ENCODE measurements around the gene TNNC2.
"Not testable (repeated sequence)": the region's sequence is repeated elsewhere in the genome, so short reads cannot be mapped to it uniquely, and the experiment has no call there.

TNNC2 gene

DNA sequence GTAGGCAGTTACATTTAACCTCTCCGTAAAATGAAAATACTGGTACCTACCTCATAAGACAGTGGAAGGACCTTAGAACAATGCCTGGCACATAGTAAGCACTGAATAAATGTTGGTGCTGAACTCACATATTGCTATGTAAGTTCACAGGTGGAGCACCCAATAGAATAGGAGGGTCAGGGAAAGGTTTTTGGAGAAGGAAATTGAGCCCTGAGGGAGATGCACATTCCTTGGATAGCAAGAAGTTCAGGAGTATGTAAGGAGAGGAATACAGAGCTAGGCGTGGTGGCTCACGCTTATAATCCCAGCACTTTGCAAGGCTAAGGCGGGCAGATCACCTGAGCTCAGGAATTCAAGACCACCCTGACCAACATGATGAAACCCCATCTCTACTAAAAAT is 7.6 kb downstream of the TNNC2 start:
- DNase-seq = no peak

DNA sequence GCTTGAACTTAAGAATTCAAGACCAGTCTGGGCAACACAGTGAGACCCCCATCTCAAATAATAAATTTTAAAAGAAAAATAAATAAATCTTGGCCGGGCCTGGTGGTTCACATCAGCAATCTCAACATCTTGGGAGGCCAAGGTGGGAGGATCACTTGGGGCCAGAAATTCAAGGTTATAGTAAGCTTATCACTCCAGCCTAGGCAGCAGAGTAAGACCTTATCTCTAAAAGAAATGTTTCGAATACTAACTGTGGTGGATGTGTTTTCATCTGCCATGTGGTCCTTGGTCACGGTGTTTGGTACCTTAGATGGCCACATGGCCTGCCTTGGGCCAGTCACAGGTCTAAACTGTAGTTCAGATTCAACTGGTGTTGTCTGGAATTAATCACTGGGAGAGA is 8.9 kb downstream of the TNNC2 start:
- no peak for DNase-seq

DNA sequence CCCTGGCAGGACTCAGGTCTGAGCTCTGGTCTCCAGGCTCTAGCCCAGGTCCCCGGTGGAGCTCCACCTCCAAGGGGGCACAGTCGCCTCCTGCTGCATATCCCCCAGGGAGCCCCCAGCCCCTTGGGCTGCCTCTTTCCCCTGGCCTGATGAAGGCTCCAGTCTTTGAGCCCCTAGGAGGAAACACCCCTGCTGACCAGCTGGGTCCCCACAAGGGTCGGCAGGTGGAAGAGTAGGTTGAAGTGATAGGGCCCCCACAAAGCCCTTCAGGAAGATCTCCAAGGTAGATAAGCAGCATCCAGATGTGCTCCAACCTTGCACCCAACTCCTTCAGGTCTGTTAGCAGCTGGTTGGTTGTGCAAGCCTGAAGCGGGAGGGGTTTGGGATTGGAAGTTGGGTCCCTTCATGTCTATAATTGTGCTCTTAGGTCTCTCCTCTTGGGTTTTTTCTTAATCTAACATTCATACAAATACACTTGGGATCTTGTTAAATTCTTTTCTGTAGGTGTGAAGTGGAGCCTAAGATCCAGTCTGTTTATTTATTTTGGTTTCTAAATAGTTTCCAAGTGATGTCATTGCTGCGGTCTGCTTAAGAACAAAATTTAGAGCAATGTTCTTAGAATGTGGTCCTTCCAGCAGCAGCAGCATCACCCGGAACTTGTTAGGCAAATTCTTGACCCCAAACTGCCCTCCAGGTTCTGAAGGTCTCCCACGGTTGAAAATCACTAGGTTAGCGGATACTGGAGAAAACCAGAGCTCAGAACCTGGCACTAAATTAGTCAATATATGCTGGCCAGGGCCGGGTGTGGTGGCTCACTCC is 9.5 kb downstream of the TNNC2 start:
- no peak for DNase-seq

DNA sequence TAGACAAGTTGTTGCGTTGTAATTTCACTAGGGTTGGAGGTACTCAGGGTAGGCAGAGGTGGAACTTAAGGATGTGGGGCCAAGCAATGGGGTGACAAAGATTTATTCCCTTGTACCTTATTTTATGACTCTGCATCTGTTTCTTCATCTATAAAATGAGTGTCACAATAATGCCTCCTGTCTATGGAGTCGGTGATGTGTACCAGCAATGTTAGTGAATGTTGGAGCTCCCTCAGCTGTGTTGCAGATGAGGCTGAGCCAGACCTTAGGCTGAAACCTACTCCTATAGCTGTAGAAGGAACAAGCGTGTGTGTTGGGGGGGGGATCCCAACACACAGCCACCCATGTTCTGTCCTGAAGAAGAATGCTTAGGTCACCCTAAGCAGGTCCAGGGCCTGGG is 10.2 kb downstream of the TNNC2 start:
- no peak for DNase-seq

DNA sequence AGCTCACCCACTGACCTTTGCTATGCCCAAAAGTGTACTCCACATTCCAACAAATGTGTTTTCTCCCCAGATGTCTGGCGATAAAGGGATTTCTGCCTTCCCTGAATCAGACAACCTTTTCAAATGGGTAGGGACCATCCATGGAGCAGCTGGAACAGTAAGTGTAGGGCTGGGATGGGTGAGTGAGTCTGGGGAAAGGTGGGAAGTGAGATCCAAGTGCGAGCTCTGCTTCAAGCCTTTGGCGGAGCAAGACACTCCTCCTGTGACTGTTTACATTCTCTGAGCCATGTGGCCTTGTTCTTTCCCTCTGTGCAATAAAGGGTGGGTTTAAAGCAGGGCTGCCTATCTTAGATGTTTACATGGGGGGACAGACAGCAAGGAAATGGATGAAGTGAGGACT is 12.8 kb downstream of the TNNC2 start:
- no peak for DNase-seq

DNA sequence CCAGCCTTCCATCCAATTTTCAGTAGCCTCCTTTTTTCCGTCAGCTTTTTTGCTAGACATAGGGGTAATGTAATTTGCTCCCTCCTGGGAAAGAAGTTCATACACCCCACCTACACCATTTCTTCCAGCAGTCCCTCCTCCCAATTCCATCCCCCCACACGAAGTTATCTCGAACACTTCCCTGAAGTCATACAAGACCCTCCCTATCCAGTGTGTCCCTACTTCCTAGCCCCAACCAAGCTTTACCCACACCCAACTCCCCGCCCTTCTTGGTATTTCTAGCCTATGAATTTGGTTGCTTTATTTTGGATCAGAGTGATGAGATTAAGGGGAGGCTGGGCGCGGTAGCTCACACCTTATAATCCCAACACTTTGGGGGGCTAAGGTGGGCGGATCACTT is 13.6 kb downstream of the TNNC2 start:
- no peak for DNase-seq

DNA sequence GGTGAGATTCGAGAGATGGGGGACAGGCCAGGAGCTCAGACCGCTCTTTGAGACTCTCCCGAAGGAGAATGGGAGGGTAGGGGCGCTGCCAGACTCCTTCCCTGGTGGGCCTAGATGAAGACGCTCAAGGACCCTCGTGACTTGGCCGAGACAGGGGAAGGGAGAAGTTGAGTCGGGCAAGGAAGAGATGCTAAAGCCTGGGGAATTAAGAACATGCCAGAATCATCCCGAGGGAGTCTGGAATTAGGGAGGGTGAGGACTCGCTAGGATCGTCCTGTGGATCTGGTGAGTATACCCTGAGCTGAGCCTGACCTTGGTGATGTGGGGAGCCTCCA is 14.1 kb downstream of the TNNC2 start:
- no peak for DNase-seq

DNA sequence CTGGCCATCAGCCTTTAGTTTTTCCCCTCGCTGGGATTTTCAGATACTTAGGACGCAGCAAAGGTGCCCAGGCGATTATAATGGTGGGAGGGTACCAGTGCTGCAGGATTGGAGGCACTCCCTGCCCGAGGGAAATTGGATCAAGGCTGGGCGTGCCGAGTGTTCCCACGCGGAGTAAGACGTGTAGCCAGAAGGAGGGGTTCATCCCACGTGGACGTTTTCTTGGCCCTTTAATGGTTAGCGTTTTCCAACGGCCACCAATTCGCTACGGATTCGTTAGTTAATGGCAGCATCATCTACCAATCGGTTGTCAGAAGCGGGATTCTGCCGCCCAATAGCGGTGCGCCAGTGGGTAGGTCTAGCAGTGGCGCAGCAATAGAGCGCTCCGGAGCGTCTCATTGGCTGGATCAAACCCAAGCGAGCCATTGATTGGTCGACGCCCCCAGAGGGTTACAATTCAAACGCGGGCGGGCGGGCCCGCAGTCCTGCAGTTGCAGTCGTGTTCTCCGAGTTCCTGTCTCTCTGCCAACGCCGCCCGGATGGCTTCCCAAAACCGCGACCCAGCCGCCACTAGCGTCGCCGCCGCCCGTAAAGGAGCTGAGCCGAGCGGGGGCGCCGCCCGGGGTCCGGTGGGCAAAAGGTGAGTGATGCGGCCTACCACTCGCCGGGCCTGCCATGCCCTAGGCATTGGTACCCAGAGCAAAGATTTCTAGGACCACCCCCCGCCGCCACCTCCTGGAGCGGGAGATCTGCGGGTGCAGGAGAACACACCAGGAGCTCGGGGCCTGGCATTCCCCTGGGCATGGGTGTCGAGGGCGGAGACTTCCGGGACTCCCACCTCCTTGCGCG is 14.7 kb downstream of the TNNC2 start, which contains the start of gene UBE2C:
Gene UBE2C (plus strand): TSS at position 488 of the 849 bp plus-strand sequence. CDS start 52 bp downstream, at position 540.
- peak; percentile 87 to 94 (median 92) for DNase-seq

DNA sequence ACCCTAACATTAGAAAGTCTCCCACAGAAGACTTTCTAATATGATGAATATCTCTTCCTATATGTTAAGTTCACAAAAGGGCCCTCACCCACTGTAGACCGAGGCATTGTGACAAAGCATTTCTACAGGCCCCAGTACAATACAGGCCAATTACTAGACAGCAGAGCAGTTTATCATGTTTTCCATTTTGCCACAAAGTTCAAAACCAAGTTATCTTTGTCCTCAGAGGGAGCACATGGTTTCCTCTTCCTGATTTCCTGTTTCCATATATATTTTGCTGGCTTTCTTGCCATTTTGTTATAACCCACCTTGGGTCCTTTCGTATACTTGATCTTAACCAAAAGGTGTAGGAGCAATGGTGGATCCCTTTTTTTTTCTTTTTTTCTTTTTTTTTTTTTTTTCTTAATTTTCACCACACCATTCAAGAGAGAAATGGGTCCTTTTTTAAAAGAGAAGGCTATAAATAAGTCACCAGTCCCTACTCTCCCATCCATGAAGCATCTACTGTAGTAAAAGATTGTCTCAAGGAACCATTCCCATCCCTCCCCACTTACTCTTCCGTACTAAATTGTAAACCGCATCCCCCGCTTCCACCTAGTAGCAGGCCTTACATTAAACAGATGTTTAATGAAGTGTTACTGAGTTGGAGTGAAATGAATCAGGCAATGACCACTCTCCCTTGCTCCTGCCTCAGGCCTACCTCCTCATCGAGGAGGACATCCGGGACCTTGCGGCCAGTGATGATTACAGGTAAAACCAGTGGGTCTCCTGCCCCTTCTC is 16.7 kb downstream of the TNNC2 start:
- DNase-seq = no peak

DNA sequence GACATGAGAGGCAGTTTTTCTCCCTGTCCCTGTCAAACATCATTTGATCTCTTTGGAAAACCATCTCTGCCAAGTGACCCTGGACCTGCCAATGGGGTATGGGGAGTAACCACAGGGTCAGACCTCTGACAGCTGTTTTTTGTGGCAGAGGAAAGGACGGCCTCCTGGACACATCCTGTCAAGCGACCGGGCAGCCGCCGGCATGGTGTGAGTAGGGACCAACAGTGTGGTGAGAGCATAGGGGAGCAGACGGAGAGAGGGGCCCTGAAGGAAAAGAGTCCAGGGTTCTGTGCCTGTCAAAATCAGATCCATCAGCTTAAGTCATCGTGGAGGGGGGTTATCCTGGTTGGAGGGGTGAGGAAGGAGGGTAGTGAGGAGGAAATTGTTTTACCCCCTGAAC is 25.3 kb downstream of the TNNC2 start:
- no peak for DNase-seq

DNA sequence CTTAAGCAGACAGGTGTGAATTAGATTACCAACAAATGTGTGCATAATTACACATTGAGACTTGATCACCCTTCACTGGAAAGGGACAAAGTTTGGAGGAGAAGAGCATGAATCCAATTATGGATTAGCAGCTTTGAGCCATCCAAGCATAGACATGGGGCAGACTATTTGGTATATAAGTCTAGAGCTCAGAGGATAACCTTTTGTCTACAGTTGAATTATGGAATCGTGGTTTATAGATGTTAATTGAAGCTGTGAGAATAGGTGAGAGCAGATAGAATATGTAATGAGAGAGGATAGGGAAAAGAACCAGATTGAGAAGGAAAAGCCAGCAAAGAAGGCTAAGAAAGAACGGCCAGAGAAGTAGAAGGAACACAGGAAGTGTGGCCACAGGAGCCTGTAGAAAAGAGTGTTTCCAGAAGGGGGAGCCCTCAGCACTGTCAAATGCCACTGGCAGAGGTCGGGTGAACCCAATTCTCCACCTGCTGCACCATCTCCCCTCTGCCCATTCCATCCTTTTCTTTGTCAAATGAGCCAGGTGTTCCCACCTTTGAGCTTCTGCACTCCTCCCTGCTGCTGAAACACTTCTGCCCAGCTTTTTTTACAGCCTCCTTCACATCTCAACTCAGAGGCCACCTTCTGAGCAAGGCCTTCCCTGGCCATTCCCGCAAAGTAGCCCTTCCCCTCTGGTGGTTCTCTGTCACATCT is 28.0 kb downstream of the TNNC2 start:
- peak; percentile 19 to 73 (median 46) for DNase-seq

DNA sequence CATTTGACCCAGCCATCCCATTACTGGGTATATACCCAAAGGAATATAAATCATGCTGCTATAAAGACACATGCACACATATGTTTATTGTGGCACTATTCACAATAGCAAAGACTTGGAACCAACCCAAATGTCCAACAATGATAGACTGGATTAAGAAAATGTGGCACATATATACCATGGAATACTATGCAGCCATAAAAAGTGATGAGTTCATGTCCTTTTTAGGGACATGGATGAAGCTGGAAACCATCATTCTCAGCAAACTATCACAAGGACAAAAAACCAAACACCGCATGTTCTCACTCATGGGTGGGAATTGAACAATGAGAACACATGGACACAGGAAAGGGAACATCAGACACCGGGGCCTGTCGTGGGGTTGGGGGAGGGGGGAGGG is 29.2 kb downstream of the TNNC2 start:
- not testable (repeated sequence) for DNase-seq

DNA sequence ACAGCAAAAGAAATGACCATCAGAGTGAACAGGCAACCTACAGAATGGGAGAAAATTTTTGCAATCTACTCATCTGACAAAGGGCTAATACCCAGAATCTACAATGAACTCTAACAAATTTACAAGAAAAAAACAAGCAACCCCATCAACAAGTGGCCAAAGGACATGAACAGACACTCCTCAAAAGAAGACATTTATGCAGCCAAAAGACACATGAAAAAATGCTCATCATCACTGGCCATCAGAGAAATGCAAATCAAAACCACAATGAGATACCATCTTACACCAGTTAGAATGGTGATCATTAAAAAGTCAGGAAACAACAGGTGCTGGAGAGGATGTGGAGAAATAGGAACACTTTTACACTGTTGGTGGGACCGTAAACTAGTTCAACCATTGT is 29.6 kb downstream of the TNNC2 start:
- DNase-seq = not testable (repeated sequence)

DNA sequence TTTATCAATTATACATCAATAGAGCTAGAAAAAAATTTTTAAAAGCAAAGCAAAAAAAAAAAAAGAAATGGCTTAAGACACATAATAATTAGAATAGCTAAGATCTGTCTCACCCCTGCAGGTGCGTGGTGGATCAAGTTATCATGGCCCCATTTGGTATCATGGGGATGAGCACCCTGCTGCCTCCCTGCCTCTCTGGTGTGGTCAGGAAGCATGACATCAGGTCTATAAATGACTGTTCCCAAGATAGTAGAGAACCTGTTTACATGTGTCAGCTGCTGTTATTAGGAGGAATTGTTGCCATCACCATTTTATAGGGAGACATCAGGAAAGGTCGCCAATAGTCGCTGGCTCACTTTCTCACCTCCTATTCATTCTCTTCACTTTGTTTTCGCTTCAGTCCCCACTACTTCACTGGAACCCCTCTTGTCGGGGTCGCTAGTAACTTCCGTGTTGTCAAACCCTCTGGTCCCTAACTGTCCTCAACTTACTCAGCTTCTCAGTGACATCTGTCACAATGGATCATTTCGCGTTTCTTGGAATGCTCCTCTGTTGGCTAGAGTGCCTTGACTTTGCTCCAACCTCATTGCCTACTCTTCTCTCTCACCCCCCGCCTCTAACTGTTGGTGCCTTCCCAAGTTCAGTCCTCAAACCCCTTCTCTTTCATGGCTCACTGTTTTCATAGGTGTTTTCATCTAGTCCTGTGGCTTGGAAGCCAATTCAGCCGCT is 30.6 kb downstream of the TNNC2 start:
- DNase-seq = no peak

DNA sequence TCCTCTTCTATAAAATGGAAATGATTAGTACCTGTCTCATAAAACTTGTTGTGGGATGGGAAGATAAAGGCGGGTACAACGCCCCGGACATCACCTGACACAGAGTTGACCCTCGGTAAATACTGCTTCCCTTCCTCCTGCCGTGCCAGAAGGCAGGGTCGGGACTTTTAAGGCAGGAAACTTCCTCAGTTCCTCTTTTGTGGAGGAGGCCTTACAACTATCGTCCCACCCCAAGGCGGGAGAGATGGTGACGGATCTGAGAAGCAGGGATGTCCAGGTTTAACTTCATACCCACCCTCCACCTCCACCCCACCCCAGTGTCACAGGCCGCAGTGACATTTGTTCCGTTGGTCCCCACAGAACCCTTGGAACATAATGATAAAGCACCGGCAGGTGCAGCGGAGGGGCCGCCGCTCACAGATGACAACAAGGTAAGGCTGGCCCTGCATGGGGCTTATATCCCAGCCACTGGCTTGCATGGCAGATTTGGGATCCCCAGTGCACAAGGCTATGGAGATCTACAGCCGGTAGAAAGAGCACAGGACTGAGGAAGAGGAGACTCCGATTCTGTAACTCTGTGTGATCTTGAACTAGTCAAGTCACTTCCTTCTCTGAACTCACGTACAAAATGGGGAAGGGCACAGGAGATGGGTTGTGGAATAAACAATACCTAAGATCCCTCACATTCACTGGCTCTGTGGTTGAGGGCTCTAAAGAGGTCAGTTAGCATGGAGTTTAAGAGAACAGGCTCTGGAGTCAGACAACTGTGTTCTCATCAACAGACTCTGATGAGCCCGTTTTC is 34.6 kb downstream of the TNNC2 start:
- no peak for DNase-seq

DNA sequence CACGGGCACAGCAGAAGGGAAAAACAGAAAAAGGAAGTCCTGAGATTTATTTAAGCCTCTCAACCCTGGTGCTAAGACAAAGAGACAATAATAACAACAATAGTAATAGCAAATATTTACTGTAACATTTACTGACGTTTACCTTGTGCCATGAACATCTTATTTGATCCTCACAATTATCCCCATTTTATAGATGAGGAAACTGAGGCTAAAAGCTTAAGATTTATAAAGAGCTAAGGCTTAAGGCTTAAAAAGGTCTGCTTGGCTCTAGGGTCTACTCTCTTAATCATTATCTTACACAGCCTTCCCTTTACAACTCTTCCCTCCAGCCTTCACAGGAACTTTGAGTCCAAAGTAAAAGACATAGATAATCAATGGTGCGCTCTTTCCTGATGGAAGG is 38.8 kb downstream of the TNNC2 start:
- no peak for DNase-seq

DNA sequence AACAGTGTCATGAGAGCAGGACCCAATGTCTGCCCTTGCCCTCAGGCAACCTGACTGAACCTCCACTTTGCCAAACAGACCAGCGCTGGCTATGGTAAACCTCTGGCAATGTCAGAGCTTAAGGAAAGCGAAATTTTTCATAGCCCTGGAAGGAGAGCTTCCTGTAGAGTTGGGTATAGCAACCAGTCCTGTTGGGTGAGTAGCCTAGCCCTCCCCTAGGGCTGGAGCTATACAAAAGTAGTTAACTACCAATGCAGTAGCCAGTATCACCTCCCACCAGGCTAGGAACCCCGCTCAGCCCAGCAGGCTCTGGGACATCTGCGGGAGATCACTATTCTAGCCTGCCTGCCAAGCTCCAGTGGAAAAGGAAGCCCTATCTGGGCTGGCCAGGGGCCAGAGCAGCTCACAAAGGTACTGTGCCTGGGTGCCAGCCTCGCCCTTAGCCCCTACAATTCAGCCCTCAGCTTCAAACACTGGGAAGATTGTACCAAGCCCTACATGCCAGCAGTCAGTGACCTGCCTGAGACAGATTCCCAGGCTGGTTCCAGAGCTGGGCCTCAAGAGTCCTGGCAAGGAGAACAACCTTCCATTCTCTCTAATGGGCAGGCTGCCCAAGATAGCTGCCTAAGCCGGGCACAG is 43.3 kb downstream of the TNNC2 start:
- DNase-seq = no peak

DNA sequence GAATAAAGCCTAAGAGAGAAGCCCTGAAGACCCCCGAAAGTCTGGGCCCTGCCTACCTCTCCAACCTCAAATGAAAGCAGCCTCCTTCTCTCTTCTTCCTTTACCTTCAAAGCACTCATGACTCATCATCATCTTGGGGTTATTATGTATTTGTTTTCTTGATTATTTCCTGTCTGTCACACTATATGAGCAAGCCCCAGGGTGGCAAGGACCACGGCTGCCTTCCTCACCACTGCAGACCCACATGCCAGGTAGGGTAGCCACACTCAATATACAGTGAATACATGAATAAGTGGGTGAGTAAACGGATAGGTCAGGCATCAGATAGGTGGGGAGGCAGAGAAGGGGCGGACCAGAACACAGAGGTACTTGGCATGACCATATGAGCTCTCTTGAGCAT is 44.2 kb downstream of the TNNC2 start:
- no peak for DNase-seq

DNA sequence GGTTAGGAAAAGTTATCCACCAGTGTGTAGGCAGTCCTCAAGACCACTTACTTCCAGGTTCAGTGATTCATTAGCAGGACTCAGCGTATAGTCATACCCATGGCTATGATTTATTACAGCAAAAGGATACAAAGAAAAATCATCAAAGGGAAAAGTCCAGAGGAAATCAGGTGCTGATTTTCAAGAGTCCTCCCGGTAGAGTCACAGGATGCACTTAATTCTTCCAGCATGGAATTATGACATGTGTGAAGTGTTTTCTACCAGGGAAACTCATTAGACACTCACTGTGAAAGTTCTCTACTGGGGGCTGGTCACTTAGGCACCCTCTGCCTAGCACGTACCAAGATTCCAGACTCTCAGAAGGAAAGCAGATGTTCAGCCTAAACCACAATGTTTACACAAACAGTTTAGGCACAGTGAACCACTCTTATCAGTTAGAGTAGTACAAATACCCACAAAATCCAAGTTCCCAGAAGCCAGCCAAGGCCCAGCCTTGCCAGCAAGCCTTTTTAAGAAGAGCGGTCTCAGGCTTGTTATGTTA is 45.7 kb downstream of the TNNC2 start:
- DNase-seq = no peak

DNA sequence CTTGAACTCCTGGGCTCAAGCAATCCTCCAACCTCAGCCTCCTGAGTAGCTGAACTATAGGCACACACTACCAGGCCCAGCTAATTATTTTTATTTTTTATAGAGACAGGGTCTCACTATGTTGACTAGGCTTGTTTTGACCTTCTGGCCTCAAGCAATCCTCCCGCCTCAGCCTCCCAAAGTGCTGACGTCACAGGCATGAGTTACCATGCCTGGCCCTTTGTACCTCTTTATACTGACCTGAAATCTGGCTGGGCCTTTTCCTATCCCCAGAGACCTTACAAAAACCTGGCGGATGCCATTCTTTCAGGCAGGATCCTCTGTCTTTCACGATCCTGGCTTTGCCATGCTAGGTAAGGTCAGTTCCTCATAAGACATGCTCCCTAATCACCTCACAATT is 47.0 kb downstream of the TNNC2 start:
- DNase-seq = no peak

All from stimulated activated naive CD4-positive, alpha-beta T cell (primary cell).